HepG2 (cell line): Measurements from ENCODE around the gene NDUFAF3. TPM values are rescaled to one million over a fixed set of nuclear protein-coding genes. Genes with fewer than 3 reads are reported as not detected.
A peak's percentile ranks its signal among the peaks of the same experiment; 100 is the strongest.

Experiments used
- AHDC1 ChIP-seq: sonication (generic); formaldehyde crosslinking; IDR thresholded peaks from 2 replicates; pipeline ENCODE4 v1.5.1; 2020; ENCODE audit warnings: mild to moderate bottlenecking, missing genetic modification reagents, borderline replicate concordance
- ARNT ChIP-seq: fragments of 450-650 bp; IDR thresholded peaks from 2 replicates; pipeline ENCODE4 v1.6.1; 2017
- ETS1 ChIP-seq: sonication (generic); formaldehyde crosslinking; IDR thresholded peaks from 2 replicates; pipeline ENCODE4 v1.4.0; 2020; ENCODE audit warnings: missing genetic modification reagents
- GATAD1 ChIP-seq: IDR thresholded peaks from 2 replicates; pipeline ENCODE4 v1.6.1; 2016; ENCODE audit warnings: missing genetic modification reagents, missing compliant biosample characterization
- HNRNPLL ChIP-seq: fragments of 200-400 bp; formaldehyde crosslinking; IDR thresholded peaks from 2 replicates; pipeline ENCODE4 v1.6.1; 2017; ENCODE audit warnings: mild to moderate bottlenecking, low read depth, low read length; ENCODE audit not compliant: poor library complexity, severe bottlenecking
- ISL2 ChIP-seq: sonication (generic); formaldehyde crosslinking; IDR thresholded peaks from 2 replicates; pipeline ENCODE4 v1.5.0; 2020; ENCODE audit warnings: missing genetic modification reagents
- MAFG ChIP-seq: sonication (generic); formaldehyde crosslinking; IDR thresholded peaks from 2 replicates; pipeline ENCODE4 v1.5.1; 2020; ENCODE audit warnings: mild to moderate bottlenecking, missing genetic modification reagents
- MAFK ChIP-seq, 2 experiments: IDR thresholded peaks in 1 of 2; conservative IDR thresholded peaks in 1 of 2; 2 replicates each; pipeline ENCODE4 v1.6.1; 2011; ENCODE audit warnings: improper control_type of control experiment in 2 of 2, low read length in 2 of 2
- MATR3 ChIP-seq: sonication (generic); formaldehyde crosslinking; IDR thresholded peaks from 2 replicates; pipeline ENCODE4 v1.4.0; 2020; ENCODE audit warnings: missing genetic modification reagents
- MED1 ChIP-seq: sonication (generic); formaldehyde crosslinking; IDR thresholded peaks from 2 replicates; pipeline ENCODE4 v1.4.0; 2020; ENCODE audit warnings: missing genetic modification reagents
- NFE2 ChIP-seq: sonication (generic); formaldehyde crosslinking; IDR thresholded peaks from 2 replicates; pipeline ENCODE4 v1.4.0; 2020; ENCODE audit warnings: missing genetic modification reagents
- NKX3-1 ChIP-seq: sonication (generic); formaldehyde crosslinking; IDR thresholded peaks from 2 replicates; pipeline ENCODE4 v1.5.0; 2020; ENCODE audit warnings: missing genetic modification reagents
- SP5 ChIP-seq: IDR thresholded peaks from 2 replicates; pipeline ENCODE4 v1.6.1; 2016; ENCODE audit warnings: low read depth, borderline replicate concordance
- TBP ChIP-seq: sonication (generic); formaldehyde crosslinking; IDR thresholded peaks from 2 replicates; pipeline ENCODE4 v1.5.0; 2020; ENCODE audit warnings: missing genetic modification reagents
- TRAFD1 ChIP-seq: sonication (generic); formaldehyde crosslinking; IDR thresholded peaks from 2 replicates; pipeline ENCODE4 v1.5.1; 2020; ENCODE audit warnings: missing genetic modification reagents, mild to moderate bottlenecking, borderline replicate concordance
- ZNF180 ChIP-seq: sonication (generic); formaldehyde crosslinking; IDR thresholded peaks from 2 replicates; pipeline ENCODE4 v1.4.0; 2020; ENCODE audit warnings: low read depth, missing genetic modification reagents, borderline replicate concordance
- ZNF572 ChIP-seq: sonication (generic); formaldehyde crosslinking; IDR thresholded peaks from 2 replicates; pipeline ENCODE4 v1.5.1; 2020; ENCODE audit warnings: mild to moderate bottlenecking, missing genetic modification reagents
- ZNF619 ChIP-seq: sonication (generic); formaldehyde crosslinking; IDR thresholded peaks from 2 replicates; pipeline ENCODE4 v1.4.0; 2020; ENCODE audit warnings: mild to moderate bottlenecking, missing genetic modification reagents
- ZNF746 ChIP-seq: sonication (generic); formaldehyde crosslinking; IDR thresholded peaks from 2 replicates; pipeline ENCODE4 v1.8.0; 2022; ENCODE audit warnings: mild to moderate bottlenecking, missing genetic modification reagents
- ZSCAN5A ChIP-seq: sonication (generic); formaldehyde crosslinking; IDR thresholded peaks from 2 replicates; pipeline ENCODE4 v1.8.0; 2022; ENCODE audit warnings: mild to moderate bottlenecking, missing genetic modification reagents, borderline replicate concordance
- polyA plus RNA-seq, 8 experiments: library from polyadenylated mRNA; depleted of rRNA in 3 of 8; stranded (reverse) in 7 of 8; unstranded in 1 of 8; fragments of >200 nt; fragmentation: Illumina TruSeq in 4 of 8; extraction: Trizol in 4 of 8; gene quantifications; 2 replicates each; pipeline versions ENCODE4 v1.2.1 to v1.2.3, GENCODE V29; 2011 to 2016; ENCODE audit warnings: low read depth in 4 of 8, missing spikeins in 1 of 8, mixed read lengths in 1 of 8; ENCODE audit not compliant: insufficient read depth in 1 of 8
- total RNA-seq, 5 experiments: library from RNA; depleted of rRNA; stranded (reverse); fragments of >200 nt; fragmentation: Illumina TruSeq; extraction: Trizol; gene quantifications; 2 replicates each; pipeline ENCODE4 v1.2.3, GENCODE V29; 2016; ENCODE audit warnings: low read depth in 1 of 5

Gene NDUFAF3
- total and polyA plus RNA-seq, 2 of the 13 experiments (the other 11 are each of a cell fraction or from before 2014, with no cell fraction given): 39.0 to 50.0 TPM

- peak; percentile 76 for TF ChIP-seq ZNF746
- peak; percentile 94 for TF ChIP-seq ZNF180
- 0 out of 2 replicates have a peak, but pooled peaks have one; percentile 31 for TF ChIP-seq TBP (CRISPR knock-in tag)
- TF ChIP-seq SP5 (CRISPR knock-in tag): peak; percentile 37; the same call in 1 of the 2 replicates
- TF ChIP-seq NKX3-1 (CRISPR knock-in tag): peak; percentile 91
- peak; percentile 67; the same call in 1 of the 2 replicates for TF ChIP-seq ISL2
- TF ChIP-seq ZNF572 (CRISPR knock-in tag): no peak
- TF ChIP-seq MED1 (CRISPR knock-in tag): peak; percentile 86
- TF ChIP-seq ZNF619: peak; percentile 86; the same call in 1 of the 2 replicates
- TF ChIP-seq MATR3: no peak
- TF ChIP-seq ARNT: no peak
- no peak for TF ChIP-seq ETS1 (CRISPR knock-in tag)
- peak; percentile 93 for TF ChIP-seq HNRNPLL
- peak; percentile 28; the same call in 1 of the 2 replicates for TF ChIP-seq ZSCAN5A
- TF ChIP-seq MAFG (CRISPR knock-in tag): no peak
- TF ChIP-seq GATAD1 (CRISPR knock-in tag): peak; percentile 90
- TF ChIP-seq NFE2 (CRISPR knock-in tag): no peak
- peak; percentile 98 for TF ChIP-seq TRAFD1 (CRISPR knock-in tag)
- peak; percentile 28; the same call in 1 of the 2 replicates for TF ChIP-seq AHDC1 (CRISPR knock-in tag)
- no peak for TF ChIP-seq MAFK (conservative IDR thresholded peaks at IDR 0.05 in 1 of 2, IDR thresholded peaks at IDR 0.05 in 1 of 2; ENCODE audit: low read length in 2 of 2)
Observed at GRCh38 chr3:49028673-49029562, 7.0 kb downstream of the NDUFAF3 start, which contains the start of gene IMPDH2 (continued).
